ENCODE data around the gene OR5A1.

OR5A1 gene

DNA sequence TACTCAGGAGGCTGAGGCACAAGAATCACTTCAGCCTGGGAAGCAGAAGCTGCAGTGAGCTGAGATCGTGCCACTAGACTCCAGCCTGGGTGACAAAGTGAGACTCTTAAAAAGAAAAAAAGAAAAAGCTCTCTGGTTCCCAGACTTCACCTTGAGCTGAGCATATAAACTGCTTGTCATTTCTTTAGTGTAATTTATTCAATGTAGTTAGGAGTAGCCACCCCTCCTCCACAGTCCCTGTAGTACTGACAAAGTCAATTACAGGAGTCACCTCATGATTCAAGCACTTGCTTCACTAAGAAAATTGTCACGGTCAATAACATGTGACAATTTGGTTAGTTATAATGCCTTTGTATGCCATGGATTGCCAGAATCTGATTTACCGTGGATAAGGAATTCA is 44.1 kb downstream of the OR5A1 start:
- no peak for DNase-seq

Data from T-helper 2 cell (primary cell).